K562 (cell line): ENCODE data around the gene STOML3. TPM values are rescaled to one million over a fixed set of nuclear protein-coding genes. Genes with fewer than 3 reads are reported as not detected.

Experiments
- ATAC-seq: fragments of 200-7000 bp; cut with Tn5 transposase; 3 replicates; pipeline ENCODE4 v1.9.1; 2020; ENCODE audit warnings: moderate library complexity
- BruUV-seq: library from RNA; stranded (reverse); fragments of 400-500 nt; replicated peaks from 2 replicates; lab custom pipeline; 2021; lab: Mats Ljungman, UMichigan
- CTCF ChIA-PET: fragments of 300-600 bp; formaldehyde crosslinking; extraction: SDS; loops from one replicate; lab custom pipeline; 2021; ENCODE audit warnings: low intra/inter-chr PET ratio; lab: Yijun Ruan, JAX
- POLR2A ChIA-PET: fragments of 300-600, 350-650 bp; sonication (Branson Sonifier 250); formaldehyde crosslinking; extraction: SDS; loops from one replicate; lab custom pipeline; 2021; ENCODE audit warnings: antibody characterized with exemption, inconsistent platforms; lab: Yijun Ruan, JAX
- DNase-seq, 4 experiments: peaks; one replicate each; pipeline versions ENCODE4 v3.0.0 to v3.0.0-alpha.2; 2011 to 2018; ENCODE audit warnings: low spot score in 3 of 4, mixed read lengths in 3 of 4; ENCODE audit errors: extremely low read depth in 1 of 4
- FAIRE-seq: peaks from 2 replicates; lab custom pipeline; 2011; peaks lifted over from hg19 to GRCh38; lab: Jason Lieb, UNC
- H2AFZ ChIP-seq: 2 replicates; pipeline ENCODE4 v1.6.0; 2011; ENCODE audit warnings: low read depth, low read length, control low read depth, inconsistent platforms
- H3K27ac ChIP-seq: fragments of 200-600 bp; 3 replicates; pipeline ENCODE4 v1.8.0; 2011; ENCODE audit warnings: low read depth, mild to moderate bottlenecking, control low read depth, inconsistent platforms, low read length, moderate library complexity, mixed read lengths; ENCODE audit errors: extremely low read depth
- H3K27me3 ChIP-seq, 2 experiments: fragments of 300-600 bp in 1 of 2; 2 replicates in 1 of 2; 3 replicates in 1 of 2; pipeline versions ENCODE4 v1.6.0 to v1.8.0; 2011; ENCODE audit warnings: inconsistent platforms in 2 of 2, low read length in 2 of 2, mild to moderate bottlenecking in 1 of 2, mixed read lengths in 1 of 2, moderate library complexity in 1 of 2; ENCODE audit not compliant: control insufficient read depth in 2 of 2, insufficient read depth in 2 of 2
- H3K36me3 ChIP-seq: fragments of 300-600 bp; 3 replicates; pipeline ENCODE4 v1.8.0; 2011; ENCODE audit warnings: mild to moderate bottlenecking, low read length, inconsistent platforms; ENCODE audit not compliant: control insufficient read depth, insufficient read depth
- H3K4me1 ChIP-seq, 2 experiments: fragments of 200-600 bp in 1 of 2; replicated peaks in 1 of 2; 2 replicates in 1 of 2; 3 replicates in 1 of 2; pipeline versions ENCODE4 v1.5.1 to v1.8.0; 2011; ENCODE audit warnings: inconsistent platforms in 2 of 2, low read length in 2 of 2, mild to moderate bottlenecking in 1 of 2, mixed read lengths in 1 of 2, moderate library complexity in 1 of 2; ENCODE audit not compliant: control insufficient read depth in 2 of 2, insufficient read depth in 2 of 2
- H3K4me2 ChIP-seq: 2 replicates; pipeline ENCODE4 v1.6.1; 2011; ENCODE audit warnings: low read length, control low read depth, inconsistent platforms, mixed read lengths; ENCODE audit not compliant: insufficient read depth
- H3K4me3 ChIP-seq: fragments of 200-600 bp; sonication (generic), shearing (Covaris generic); 2 replicates; pipeline ENCODE4 v1.5.1; 2016; ENCODE audit warnings: control low read depth, inconsistent platforms
- H3K79me2 ChIP-seq: fragments of 200-600 bp; 3 replicates; pipeline ENCODE4 v1.8.0; 2011; ENCODE audit warnings: low read length, inconsistent platforms; ENCODE audit not compliant: control insufficient read depth, insufficient read depth
- H3K9ac ChIP-seq, 2 experiments: 2 replicates each; pipeline versions ENCODE4 v1.6.0 to v1.6.1; 2011; ENCODE audit warnings: low read depth in 2 of 2, low read length in 2 of 2, control low read depth in 1 of 2, inconsistent platforms in 1 of 2, mild to moderate bottlenecking in 1 of 2, mixed read lengths in 1 of 2; ENCODE audit not compliant: insufficient read depth in 1 of 2
- H3K9me1 ChIP-seq: one replicate; pipeline ENCODE4 v1.6.0; 2011; ENCODE audit warnings: inconsistent platforms, mild to moderate bottlenecking, low read length, moderate library complexity; ENCODE audit not compliant: control insufficient read depth, insufficient read depth
- H3K9me3 ChIP-seq: replicated peaks from 2 replicates; pipeline ENCODE4 v1.5.1; 2011; ENCODE audit warnings: low read depth, low read length, inconsistent platforms; ENCODE audit not compliant: control insufficient read depth, insufficient read depth
- H4K20me1 ChIP-seq: replicated peaks from 2 replicates; pipeline ENCODE4 v1.6.1; 2011; ENCODE audit warnings: low read length, inconsistent platforms, mixed read lengths; ENCODE audit not compliant: control insufficient read depth, insufficient read depth
- ATF3 ChIP-seq, 2 experiments: fragments of 450-650 bp in 1 of 2; sonication (generic) in 1 of 2; formaldehyde crosslinking in 1 of 2; IDR thresholded peaks in 1 of 2; conservative IDR thresholded peaks in 1 of 2; 2 replicates each; pipeline versions ENCODE4 v1.6.1 to v1.8.1; 2016 to 2023; ENCODE audit warnings: mild to moderate bottlenecking in 2 of 2, moderate library complexity in 2 of 2, inconsistent platforms in 1 of 2, missing genetic modification reagents in 1 of 2
- CEBPG ChIP-seq, 3 experiments: fragments of 200-800 bp in 1 of 3; sonication (Bioruptor generic) in 1 of 3; sonication (generic) in 1 of 3; formaldehyde crosslinking in 1 of 3; IDR thresholded peaks in 2 of 3; conservative IDR thresholded peaks in 1 of 3; 2 replicates each; pipeline versions ENCODE4 v1.6.1 to v1.8.0; 2016 to 2022; ENCODE audit warnings: missing compliant biosample characterization in 2 of 3, missing genetic modification characterization in 2 of 3, mild to moderate bottlenecking in 1 of 3, missing genetic modification reagents in 1 of 3
- CTBP1 ChIP-seq: fragments of 450-650 bp; IDR thresholded peaks from 2 replicates; pipeline ENCODE4 v1.6.1; 2016; ENCODE audit warnings: borderline replicate concordance
- FOXP1 ChIP-seq: sonication (generic); formaldehyde crosslinking; IDR thresholded peaks from 2 replicates; pipeline ENCODE4 v1.8.0; 2022; ENCODE audit warnings: mild to moderate bottlenecking, missing genetic modification reagents
- HMGXB4 ChIP-seq: sonication (generic); formaldehyde crosslinking; IDR thresholded peaks from 2 replicates; pipeline ENCODE4 v1.8.1; 2023; ENCODE audit warnings: mild to moderate bottlenecking, missing genetic modification reagents
- KAT2B ChIP-seq: IDR thresholded peaks from one replicate; pipeline ENCODE4 v1.6.1; 2012; ENCODE audit warnings: low read depth, mild to moderate bottlenecking, control low read depth, inconsistent platforms, low read length, moderate library complexity
- NCOA6 ChIP-seq: fragments of 450-650 bp; IDR thresholded peaks from 2 replicates; pipeline ENCODE4 v1.6.1; 2017; ENCODE audit warnings: mild to moderate bottlenecking
- NR4A1 ChIP-seq, 2 experiments: fragments of 250-450 bp in 1 of 2; fragments of 450-650 bp in 1 of 2; sonication (Bioruptor Pico) in 1 of 2; IDR thresholded peaks; 2 replicates each; pipeline versions ENCODE4 v1.4.0 to v1.6.1; 2016 to 2020; ENCODE audit warnings: mild to moderate bottlenecking in 2 of 2, missing compliant biosample characterization in 1 of 2, missing genetic modification characterization in 1 of 2, moderate library complexity in 1 of 2
- TAF1 ChIP-seq: IDR thresholded peaks from 2 replicates; pipeline ENCODE4 v1.6.1; 2011; ENCODE audit warnings: mild to moderate bottlenecking, low read length, moderate library complexity; ENCODE audit not compliant: insufficient read depth, control insufficient read depth, severe bottlenecking; ENCODE audit errors: extremely low read depth
- TBL1XR1 ChIP-seq, 2 experiments: IDR thresholded peaks; 2 replicates each; pipeline ENCODE4 v1.6.1; 2012; ENCODE audit warnings: improper control_type of control experiment in 2 of 2, low read length in 2 of 2, mild to moderate bottlenecking in 1 of 2
- VEZF1 ChIP-seq: fragments of 200-800 bp; sonication (Bioruptor generic); IDR thresholded peaks from 2 replicates; pipeline ENCODE4 v1.6.1; 2017; ENCODE audit warnings: missing genetic modification characterization, missing compliant biosample characterization
- ZHX1 ChIP-seq: fragments of 150-350 bp; conservative IDR thresholded peaks from 2 replicates; pipeline ENCODE4 v1.6.1; 2014; ENCODE audit warnings: low read length
- ZSCAN32 ChIP-seq: fragments of 450-650 bp; formaldehyde crosslinking; IDR thresholded peaks from 2 replicates; pipeline ENCODE4 v1.4.0; 2020; ENCODE audit warnings: mild to moderate bottlenecking, moderate library complexity
- WGBS: fragments of 100-300 bp; shearing (Covaris generic); methylation state at CpG from one replicate; pipeline ENCODE4 v1.1.6; 2016; ENCODE audit warnings: low coverage, mixed read lengths; ENCODE audit not compliant: insufficient coverage; ENCODE audit errors: missing lambda C conversion rate; 5-methylcytosine and 5-hydroxymethylcytosine counted together
- in situ Hi-C: fragments of 300-500 bp; cut with MboI; formaldehyde crosslinking; loops from 4 replicates; pipeline ENCODE4 v1.15.0; 2018; ENCODE audit warnings: inconsistent platforms, mixed read lengths
- intact Hi-C: fragments of 100-400 bp; cut with micrococcal nuclease; formaldehyde crosslinking; loops from 2 replicates; pipeline ENCODE4 v1.14.2; 2022
- polyA plus RNA-seq, 8 experiments: library from polyadenylated mRNA; depleted of rRNA in 4 of 8; stranded (reverse) in 5 of 8; unstranded in 3 of 8; fragments of >200 nt; fragmentation: Nextera tagmentation in 2 of 8; fragmentation: Illumina TruSeq in 1 of 8; extraction: Ambion mirVana in 2 of 8; extraction: Trizol in 1 of 8; gene quantifications; 2 replicates each; pipeline versions ENCODE4 v1.2.1 to v1.2.3, GENCODE V29; 2011 to 2014; ENCODE audit warnings: inconsistent platforms in 1 of 8, missing spikeins in 1 of 8
- total RNA-seq, 7 experiments: library from RNA; depleted of rRNA in 6 of 7; stranded (reverse); fragments of >200 nt in 6 of 7; fragmentation: Illumina TruSeq in 2 of 7; extraction: Trizol in 2 of 7; gene quantifications; 2 replicates each; pipeline versions ENCODE4 v1.2.1 to v1.2.3, GENCODE V29; 2011 to 2021; ENCODE audit warnings: low replicate concordance in 1 of 7

STOML3 gene
- total and polyA plus RNA-seq, 9 of the 15 experiments (the other 6 are each of a cell fraction or from before 2014, with no cell fraction given) = 0.04 TPM; not detected in 8

GRCh38 chr13:38941353-38941945 is 49.2 kb downstream of the STOML3 start:
- Histone ChIP-seq H3K27ac (no peak overlapping the region), H3K4me1 (no peaks in the 10 kb centered on the region), H3K4me2 (no peak overlapping the region), H3K36me3 (no peaks in the 10 kb centered on the region), H2AFZ (no peak overlapping the region), H4K20me1 (no peaks in the 10 kb centered on the region), H3K9me3 (no peaks in the 10 kb centered on the region), H3K79me2 (no peaks in the 10 kb centered on the region), H3K27me3 (no peaks in the 10 kb centered on the region), H3K4me3 (no peak overlapping the region), H3K9ac (no peak overlapping the region), H3K9me1 (no peaks in the 10 kb centered on the region)
- no peak for DNase-seq
- ATAC-seq = no peak
- FAIRE-seq = no peak
- ChIA-PET POLR2A (no interaction called here), CTCF (no interaction called here)
- 6% methylated on average over 2 of the region's 3 CpGs for WGBS
- intact Hi-C loops = no loop called here
- no TSS peak for BruUV-seq
- in situ Hi-C loops = no loop called here
- TF ChIP-seq CEBPG (CRISPR knock-in tag; IDR thresholded peaks at IDR 0.05) (no peak), CEBPG (tag; conservative IDR thresholded peaks at IDR 0.05 in 1 of 2, IDR thresholded peaks at IDR 0.05 in 1 of 2) (peak; percentile 41 to 90; a peak in 3 of 4 replicates), KAT2B (no peak), FOXP1 (CRISPR knock-in tag) (no peak), ZSCAN32 (CRISPR knock-in tag) (0 out of 2 replicates have a peak, but pooled peaks have one; percentile 46), ATF3 (IDR thresholded peaks at IDR 0.05) (0 out of 2 replicates have a peak, but pooled peaks have one; percentile 13), ATF3 (CRISPR knock-in tag; conservative IDR thresholded peaks at IDR 0.05) (no peak), HMGXB4 (CRISPR knock-in tag) (no peak), CTBP1 (no peak), TAF1 (no peak), TBL1XR1 (IDR thresholded peaks at IDR 0.05; ENCODE audit: low read length in 2 of 2) (no peak), NR4A1 (CRISPR knock-in tag; IDR thresholded peaks at IDR 0.05) (no peak), NR4A1 (tag; IDR thresholded peaks at IDR 0.05) (no peak), VEZF1 (no peak), ZHX1 (no peak), NCOA6 (no peak)
